ENCODE results near the gene CTU2.

The CTU2 gene

GRCh38 chr16:88697831-88698615 lies 8.3 kb upstream of the CTU2 start:
- no peak for DNase-seq

- no peak for DNase-seq
Observed at GRCh38 chr16:88698646-88699045, 7.7 kb upstream of the CTU2 start.

DNA sequence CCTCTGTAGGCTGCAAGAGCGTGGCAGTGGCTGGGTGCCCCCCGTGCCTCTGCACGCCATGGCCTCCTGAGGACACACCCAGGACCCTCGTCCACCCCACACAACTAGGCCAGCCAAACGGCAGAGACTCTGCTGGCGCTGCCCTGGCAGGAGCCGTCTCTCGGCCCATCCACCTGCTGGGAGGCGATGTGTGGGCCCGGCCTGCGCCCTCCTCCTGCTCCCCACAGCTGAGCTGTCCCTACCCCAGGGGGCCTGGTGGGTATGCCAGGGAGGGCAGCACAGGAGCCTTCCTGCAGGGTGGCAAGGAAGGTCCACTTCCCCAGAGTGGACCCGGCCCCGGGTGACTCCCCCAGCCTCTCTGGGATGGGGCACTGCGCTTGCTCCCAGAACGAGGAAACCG lies 7.1 kb upstream of the CTU2 start:
- no peak for DNase-seq

DNA sequence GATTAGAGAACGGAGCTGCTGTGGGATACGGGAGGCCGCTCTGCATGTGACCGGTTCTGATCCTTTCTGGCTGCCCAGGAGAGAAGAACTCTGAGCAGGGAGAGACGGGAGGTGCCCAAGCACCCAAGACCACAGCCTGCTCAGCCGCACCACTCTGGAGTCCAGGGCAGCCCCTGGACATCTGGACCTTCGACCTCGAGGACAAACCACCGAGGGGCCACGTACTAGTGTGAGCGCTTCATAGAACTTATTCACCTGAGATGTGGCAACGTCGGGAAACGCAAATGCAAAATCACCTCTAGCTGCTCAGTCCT lies 6.0 kb upstream of the CTU2 start:
- DNase-seq: no peak

DNA sequence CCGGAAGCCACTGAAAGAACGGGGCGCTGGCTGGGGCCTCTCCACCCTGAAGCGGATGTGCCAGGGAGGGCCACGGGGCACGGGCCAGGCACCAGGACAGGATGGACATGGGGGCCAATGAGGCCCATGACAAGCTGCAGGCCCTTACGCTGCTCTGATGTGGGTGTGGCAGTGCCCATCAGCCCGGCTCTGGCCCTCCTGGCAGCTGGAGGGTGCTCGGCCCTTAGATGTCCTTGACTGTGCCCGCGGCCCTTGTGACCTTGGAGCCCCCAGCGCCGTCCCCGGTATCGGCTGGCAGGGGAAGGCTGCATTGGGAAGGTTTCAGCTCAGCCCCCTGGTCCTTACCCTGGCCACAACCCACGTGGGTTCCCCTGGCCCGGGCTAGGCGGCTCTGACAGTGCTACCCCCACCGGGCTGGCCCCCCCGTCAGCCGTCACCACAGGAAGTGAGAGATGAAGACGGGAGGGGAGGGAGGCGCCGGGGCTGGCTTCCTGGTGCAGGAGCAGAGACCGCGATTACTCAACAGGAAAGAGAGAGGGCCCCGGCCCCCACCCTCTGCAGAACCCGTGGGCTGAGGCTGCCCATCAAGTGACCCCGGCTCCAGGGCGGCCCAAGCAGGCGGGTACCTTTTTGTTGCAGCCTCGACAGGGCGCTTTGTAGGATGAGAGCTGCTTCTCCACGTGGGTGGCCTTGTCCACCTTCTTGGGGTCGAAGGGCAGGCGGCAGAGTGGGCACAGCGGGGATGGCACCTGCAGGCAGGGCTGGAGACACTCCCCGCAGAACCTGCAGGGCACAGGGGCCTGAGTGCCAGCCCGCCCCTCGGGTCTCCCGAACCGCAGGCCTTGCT lies 5.4 kb upstream of the CTU2 start:
- DNase-seq: peak; percentile 87 to 93 (median 90)

DNA sequence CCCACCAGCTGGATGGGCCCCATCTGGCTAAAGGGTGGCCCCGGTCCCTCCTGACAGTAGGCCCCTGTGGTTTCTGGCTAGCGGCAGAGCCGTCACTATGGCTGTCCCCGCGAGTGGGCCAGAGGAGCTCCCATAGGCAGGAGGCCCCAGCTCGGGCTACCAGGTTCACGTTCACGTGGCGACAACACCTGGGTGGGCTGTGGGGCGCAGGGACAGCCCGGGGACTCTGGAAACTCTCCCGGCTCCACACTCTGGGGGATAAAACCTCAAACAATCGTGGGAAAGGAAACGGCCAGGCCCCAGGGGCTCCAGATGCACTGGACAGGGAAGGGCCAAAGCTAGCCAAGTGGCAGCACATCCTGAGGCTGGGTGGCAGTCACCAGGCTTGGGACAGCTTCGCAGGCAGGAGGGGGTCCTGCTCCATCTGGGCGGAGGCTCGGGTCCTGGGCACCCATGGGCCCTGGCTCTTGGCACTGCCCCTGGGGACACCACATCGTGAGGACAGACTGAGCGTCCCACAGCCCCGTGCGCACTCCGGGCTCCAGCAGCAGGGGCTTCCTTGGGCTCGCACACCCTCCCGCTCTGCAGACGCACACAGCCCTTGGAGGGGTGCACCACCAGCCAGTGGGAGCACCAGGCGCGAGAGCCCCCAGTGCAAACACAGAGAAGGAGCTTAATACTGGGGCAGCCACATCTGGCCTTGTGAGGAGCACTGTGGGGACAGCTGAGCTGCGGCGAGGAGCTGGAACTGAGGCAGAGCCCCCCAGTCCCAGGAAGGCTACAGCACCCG lies 4.5 kb upstream of the CTU2 start:
- DNase-seq: no peak

DNA sequence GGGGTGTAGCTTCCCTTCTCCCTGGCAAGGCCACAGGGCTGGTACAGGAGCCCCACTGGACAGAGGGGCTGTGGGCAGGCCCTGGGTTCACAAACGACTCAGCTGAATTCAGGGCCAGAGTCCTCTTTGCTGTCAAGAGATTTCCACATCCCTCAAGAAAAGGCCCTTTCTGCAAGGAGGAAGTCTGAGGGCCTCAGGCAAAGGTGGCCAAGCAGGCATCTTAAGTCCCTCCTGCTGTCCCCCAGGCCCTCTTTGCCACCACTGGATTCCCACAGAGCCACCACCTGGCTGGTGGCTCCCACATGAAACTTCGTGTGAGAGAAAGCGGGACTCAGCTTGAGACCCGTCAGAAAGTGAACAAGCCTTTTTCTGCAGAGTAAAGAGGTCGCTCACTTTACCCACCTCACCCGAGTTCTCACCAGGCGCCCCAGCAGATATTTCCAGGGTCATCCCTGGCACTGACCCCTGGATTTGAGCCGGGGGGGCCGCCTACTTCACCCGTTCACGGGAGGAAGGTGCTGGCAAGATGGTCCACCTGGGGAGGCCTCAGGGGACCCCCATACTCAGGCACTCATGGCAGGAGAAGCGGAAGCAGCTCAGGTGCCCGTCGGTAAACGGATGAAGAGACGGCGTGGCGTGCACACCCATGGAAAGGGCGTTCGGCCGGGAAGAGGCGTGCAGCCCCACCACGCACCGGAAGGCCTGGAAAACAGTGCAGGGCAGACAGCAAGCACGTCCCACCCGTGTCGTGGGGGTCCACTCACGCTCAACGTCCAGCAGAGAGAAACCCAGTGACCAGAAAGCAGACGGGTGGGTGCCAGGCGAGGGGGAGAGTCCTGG lies 3.7 kb upstream of the CTU2 start:
- no peak for DNase-seq

DNA sequence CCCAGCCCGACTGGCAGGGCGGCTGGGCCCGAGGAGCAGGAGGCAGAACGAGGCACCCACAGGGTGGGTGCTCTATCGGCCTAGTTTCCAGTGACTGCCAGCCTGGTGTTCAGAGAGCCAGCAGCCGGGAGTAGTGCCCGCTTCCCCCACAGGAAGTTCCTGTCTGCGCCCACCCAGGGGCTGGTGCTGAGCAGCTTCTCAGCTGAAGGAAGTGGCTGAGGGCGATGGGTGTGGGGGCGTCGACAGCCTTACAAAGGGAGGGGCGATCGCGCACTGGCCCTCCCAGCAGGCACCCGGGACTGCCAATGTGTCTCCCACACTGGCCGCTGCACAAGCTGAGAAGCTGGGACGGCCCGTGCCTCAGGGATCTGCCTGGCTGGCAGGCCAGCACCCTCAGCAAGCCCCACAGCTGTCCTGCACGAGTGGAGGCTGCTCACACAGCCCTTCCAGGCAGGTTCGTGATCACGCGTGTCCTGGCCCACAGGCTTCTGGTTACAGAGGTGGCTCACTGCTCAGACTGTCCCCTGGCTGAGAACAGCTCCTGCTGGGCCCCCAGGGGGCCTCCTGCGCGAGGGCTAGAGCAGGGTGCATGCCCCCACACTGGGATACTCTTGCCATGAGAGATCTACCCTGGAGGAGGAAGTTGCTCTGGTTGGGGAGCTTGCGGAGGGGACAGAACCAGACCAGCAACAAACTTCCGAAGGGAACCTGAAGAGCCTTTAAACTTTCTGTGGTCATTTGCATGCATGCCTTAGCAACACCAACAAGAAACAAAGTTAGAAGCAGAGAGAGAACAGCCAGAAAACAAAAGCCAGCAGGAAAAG lies 2.6 kb upstream of the CTU2 start:
- DNase-seq: peak in 3 of 4 experiments; percentile 26 to 49 (median 37)

- no peak for DNase-seq
Observed at GRCh38 chr16:88705076-88705684, 1.1 kb upstream of the CTU2 start.

GRCh38 chr16:88705801-88706228 lies 488 bp upstream of the CTU2 start:
- DNase-seq: no peak

GRCh38 chr16:88706965-88707826 lies 893 bp downstream of the CTU2 start:
- DNase-seq: no peak

DNA sequence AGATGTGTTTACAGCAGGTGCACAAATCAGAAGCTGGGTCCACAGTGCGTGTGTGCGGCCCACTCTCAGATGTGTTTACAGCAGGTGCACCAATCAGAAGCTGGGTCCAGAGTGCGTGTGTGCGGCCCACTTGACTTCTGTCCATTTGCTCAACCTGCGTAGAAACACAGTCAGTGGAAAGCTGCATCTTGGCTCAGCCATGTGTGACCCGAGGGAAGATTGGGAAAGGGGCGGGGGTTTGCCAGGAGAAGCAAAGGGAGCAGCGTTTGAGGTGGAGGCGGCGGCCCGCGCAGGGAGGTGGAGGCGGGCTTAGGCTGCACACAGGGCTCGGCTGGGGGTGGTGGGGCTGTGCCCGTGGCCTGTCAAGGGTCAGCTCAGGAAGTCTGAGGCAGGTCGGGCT lies 4.3 kb downstream of the CTU2 start:
- DNase-seq: no peak

GRCh38 chr16:88711750-88712340 lies 5.5 kb downstream of the CTU2 start:
- DNase-seq: no peak

GRCh38 chr16:88712362-88712979 lies 6.2 kb downstream of the CTU2 start:
- DNase-seq: no peak

DNA sequence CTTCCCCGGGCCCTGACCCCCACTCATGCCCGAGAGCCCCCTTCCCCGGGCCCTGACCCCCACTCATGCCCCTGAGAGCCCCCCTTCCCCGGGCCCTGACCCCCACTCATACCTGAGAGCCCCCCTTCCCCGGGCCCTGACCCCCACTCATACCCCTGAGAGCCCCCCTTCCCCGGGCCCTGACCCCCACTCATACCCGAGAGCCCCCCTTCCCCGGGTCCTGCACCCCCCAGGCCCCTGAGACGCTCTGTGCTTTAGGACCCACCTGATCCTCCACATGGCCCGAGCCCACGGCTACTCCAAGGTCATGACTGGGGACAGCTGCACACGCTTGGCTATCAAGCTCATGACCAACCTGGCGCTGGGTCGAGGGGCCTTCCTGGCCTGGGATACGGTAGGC lies 6.8 kb downstream of the CTU2 start:
- no peak for DNase-seq

GRCh38 chr16:88713568-88714419 lies 7.5 kb downstream of the CTU2 start:
- no peak for DNase-seq

DNA sequence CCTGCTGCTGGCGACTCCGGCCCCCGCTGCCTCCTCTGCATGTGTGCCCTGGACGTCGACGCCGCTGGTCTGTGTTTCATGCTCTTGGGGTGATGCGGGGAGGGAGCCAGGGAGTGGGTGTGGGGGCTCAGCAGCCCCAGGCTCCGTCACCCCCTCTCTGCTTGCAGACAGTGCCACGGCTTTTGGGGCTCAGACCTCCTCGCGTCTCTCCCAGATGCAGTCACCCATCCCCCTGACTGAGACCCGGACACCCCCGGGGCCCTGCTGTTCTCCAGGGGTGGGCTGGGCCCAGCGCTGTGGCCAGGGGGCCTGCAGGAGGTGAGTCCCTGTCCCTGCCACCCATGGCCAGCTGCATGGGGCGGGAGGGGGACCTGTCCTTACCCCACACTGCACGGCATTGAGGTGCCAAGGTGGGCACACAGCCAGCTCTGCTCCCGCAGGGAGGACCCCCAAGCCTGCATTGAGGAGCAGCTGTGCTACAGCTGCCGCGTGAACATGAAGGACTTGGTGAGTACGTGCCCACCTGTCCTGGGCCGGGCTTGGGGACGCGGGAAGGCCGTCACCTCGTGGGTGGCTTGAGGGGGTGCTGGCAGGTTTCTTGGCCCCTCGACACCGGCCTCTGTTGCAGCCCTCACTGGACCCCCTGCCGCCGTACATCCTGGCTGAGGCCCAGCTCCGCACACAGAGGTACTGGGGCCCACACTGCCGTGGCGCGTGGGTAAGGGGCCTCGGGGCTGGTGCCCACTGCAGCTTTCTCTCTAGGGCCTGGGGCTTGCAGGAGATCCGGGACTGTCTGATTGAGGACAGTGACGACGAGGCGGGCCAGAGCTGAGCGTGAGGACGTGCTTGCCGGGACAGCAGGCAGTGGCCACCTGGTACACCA lies 8.4 kb downstream of the CTU2 start:
- DNase-seq: no peak

Measured in activated CD4-positive, CD25-positive, alpha-beta regulatory T cell (primary cell).